Activated naive CD4-positive, alpha-beta T cell (primary cell): Measurements from ENCODE around the gene SMG6.

Experiments used
- DNase-seq, 4 experiments: peaks; one replicate each; lab custom pipeline; 2025; lab: John Stamatoyannopoulos, UW

Gene SMG6

DNA sequence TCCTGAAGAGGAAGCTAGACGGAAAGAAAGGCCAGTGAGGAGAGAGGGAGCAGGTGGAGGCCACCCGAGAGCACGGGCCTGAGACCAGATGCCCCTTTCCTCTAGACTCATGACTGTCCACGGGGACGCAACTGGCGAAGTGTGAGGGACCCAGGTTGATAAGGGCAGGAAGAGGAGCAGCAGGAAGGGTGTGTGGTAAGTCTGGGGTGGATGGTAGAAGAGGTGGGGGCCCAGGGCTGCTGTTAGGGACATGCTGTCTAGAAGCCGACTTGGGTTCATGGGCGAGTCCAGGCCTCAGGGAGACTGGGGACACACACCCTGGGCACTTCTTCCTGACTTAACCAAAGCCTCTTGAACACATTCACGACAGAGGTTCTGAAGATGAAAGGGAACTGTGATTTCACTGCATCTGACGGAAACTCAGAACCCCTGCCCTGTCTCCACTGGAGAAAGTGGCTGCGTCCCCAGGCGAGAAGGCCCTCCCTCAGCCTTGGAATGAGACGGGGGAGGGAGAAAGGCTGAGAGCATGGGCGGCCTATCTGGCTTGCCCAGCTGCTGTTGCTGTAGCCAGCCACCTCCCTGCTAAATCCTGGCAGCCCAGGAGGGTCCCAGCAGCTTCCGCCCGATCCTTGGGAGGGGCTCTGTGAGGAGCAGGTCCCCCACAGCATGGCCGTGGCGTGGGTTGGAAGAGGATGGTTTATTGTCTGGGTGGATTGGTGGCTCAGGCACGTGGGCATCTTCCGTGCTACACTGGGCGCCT, 242.7 kb downstream of the SMG6 start:
- no peak for DNase-seq

DNA sequence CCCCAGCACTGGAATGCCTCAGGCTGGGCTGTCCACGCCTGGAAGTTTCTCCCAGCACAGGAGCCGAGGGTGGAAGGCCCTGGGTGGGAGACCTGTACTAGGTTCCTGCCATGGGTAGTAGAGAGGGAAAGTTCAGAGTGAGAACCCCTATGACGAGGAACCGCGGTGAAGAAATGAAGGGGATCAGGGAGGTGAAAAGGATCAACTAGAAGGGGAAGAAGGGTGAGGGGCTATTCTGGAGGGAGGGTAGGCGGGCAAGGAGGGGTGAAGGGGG, 243.3 kb downstream of the SMG6 start:
- DNase-seq, result no peak

GRCh38 chr17:2059547-2060384, 243.8 kb downstream of the SMG6 start:
- DNase-seq, result no peak

DNA sequence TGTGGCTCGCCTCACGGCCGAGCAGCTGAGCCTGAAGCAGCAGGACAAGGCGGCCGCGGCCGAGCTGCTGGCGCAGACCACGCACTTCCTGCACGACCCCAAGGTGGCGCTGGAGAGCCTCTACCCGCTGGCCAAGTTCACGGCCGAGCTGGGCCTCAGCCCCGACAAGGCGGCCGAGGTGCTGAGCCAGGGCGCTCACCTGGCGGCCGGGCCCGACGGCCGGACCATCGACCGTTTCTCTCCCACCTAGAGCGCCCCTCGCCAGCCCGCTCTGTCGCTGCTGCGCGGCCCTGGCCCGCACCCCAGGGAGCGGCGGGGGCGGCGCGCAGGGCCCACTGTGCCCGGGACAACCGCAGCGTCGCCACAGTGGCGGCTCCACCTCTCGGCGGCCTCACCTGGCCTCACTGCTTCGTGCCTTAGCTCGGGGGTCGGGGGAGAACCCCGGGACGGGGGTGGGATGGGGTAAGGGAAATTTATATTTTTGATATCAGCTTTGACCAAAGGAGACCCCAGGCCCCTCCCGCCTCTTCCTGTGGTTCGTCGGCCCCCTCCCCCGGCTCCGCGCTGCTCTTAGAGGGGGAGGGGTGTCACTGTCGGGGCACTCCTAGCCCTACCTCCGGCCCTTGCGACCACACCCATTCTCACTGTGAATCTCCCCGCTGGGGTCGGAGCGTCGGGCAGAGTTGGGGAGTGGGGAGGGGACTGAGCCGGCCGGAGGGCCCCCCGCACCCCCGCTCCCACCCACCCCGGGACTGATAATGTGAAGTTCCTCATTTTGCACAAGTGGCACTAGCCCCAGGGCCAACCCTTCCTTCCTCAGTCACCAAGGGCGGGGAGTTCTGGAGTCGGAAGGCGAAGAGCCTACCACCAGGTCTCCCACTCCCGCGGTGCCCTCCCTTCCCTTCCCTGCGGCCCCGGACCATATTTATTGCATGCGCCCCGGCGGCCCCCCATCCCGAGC, 244.7 kb downstream of the SMG6 start:
- peak; percentile 16 to 47 (median 32) for DNase-seq

DNA sequence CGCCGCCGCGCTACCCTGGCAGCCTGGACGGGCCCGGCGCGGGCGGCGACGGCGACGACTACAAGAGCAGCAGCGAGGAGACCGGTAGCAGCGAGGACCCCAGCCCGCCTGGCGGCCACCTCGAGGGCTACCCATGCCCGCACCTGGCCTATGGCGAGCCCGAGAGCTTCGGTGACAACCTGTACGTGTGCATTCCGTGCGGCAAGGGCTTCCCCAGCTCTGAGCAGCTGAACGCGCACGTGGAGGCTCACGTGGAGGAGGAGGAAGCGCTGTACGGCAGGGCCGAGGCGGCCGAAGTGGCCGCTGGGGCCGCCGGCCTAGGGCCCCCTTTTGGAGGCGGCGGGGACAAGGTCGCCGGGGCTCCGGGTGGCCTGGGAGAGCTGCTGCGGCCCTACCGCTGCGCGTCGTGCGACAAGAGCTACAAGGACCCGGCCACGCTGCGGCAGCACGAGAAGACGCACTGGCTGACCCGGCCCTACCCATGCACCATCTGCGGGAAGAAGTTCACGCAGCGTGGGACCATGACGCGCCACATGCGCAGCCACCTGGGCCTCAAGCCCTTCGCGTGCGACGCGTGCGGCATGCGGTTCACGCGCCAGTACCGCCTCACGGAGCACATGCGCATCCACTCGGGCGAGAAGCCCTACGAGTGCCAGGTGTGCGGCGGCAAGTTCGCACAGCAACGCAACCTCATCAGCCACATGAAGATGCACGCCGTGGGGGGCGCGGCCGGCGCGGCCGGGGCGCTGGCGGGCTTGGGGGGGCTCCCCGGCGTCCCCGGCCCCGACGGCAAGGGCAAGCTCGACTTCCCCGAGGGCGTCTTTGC, 245.6 kb downstream of the SMG6 start:
- DNase-seq, result no peak

DNA sequence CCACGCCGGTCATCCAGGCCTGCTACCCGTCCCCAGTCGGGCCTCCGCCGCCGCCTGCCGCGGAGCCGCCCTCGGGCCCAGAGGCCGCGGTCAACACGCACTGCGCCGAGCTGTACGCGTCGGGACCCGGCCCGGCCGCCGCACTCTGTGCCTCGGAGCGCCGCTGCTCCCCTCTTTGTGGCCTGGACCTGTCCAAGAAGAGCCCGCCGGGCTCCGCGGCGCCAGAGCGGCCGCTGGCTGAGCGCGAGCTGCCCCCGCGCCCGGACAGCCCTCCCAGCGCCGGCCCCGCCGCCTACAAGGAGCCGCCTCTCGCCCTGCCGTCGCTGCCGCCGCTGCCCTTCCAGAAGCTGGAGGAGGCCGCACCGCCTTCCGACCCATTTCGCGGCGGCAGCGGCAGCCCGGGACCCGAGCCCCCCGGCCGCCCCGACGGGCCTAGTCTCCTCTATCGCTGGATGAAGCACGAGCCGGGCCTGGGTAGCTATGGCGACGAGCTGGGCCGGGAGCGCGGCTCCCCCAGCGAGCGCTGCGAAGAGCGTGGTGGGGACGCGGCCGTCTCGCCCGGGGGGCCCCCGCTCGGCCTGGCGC, 246.3 kb downstream of the SMG6 start:
- no peak for DNase-seq

- peak in 2 of 4 experiments; percentile 29 to 46 for DNase-seq
Measured at GRCh38 chr17:2056206-2057174, 247.1 kb downstream of the SMG6 start.

DNA sequence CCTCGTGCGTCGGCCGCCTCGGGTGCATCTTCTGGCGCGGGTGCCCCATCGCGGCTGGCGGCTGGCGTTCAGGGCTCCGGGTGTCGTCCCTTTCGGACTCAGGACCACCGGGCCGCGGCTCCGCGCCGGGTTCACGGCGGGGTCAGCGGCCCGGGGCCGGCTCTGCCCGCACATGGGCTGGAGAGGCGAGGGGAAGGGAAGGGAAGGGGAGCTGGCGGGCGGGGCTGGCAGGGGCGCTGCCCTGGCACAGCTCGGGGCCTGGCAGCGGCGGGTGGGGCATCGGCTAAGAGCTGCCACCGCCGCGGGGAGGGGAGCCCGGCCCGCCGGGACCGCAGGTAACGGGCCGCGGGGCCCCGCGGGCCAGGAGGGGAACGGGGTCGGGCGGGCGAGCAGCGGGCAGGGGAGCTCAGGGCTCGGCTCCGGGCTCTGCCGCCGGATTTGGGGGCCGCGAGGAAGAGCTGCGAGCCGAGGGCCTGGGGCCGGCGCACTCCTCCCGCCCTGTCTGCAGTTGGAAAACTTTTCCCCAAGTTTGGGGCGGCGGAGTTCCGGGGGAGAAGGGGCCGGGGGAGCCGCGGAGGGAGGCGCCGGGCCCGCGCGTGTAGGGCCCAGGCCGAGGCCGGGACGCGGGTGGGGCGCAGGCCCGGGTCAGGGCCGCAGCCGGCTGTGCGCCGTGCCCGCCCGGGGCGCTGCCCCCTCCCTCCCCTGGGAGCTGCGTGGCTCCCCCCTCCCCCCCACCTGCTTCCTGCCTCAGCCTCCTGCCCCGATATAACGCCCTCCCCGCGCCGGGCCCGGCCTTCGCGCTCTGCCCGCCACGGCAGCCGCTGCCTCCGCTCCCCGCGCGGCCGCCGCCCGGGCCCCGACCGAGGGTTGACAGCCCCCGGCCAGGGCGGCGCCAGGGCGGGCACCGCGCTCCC, 248.0 kb downstream of the SMG6 start:
- peak in 1 of 4 experiments; percentile 25 for DNase-seq

- peak; percentile 54 to 71 (median 62) for DNase-seq
Measured at GRCh38 chr17:2054512-2055291, 248.9 kb downstream of the SMG6 start, which contains the start of gene HIC1. HIC1 (plus strand) TSS chr17:2055103; CDS start chr17:2056691, 1,588 bp downstream.

DNA sequence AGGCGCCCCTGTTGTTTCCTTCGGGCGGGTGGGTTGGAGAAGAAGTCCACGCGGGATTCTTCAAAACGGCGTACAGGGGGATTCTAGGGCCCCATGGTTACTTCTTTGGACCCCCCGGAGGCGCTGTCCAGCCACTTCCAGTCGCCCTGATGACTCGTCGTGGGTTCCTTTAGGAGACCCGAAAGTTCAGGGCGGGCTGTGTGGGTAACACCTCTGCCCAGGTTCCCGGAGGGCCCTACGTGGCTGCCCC, 249.4 kb downstream of the SMG6 start:
- DNase-seq, result peak in 1 of 4 experiments; percentile 33

GRCh38 chr17:2053380-2054261, 250.0 kb downstream of the SMG6 start:
- peak; percentile 53 to 72 (median 62) for DNase-seq

GRCh38 chr17:2051933-2052559, 251.5 kb downstream of the SMG6 start:
- no peak for DNase-seq

DNA sequence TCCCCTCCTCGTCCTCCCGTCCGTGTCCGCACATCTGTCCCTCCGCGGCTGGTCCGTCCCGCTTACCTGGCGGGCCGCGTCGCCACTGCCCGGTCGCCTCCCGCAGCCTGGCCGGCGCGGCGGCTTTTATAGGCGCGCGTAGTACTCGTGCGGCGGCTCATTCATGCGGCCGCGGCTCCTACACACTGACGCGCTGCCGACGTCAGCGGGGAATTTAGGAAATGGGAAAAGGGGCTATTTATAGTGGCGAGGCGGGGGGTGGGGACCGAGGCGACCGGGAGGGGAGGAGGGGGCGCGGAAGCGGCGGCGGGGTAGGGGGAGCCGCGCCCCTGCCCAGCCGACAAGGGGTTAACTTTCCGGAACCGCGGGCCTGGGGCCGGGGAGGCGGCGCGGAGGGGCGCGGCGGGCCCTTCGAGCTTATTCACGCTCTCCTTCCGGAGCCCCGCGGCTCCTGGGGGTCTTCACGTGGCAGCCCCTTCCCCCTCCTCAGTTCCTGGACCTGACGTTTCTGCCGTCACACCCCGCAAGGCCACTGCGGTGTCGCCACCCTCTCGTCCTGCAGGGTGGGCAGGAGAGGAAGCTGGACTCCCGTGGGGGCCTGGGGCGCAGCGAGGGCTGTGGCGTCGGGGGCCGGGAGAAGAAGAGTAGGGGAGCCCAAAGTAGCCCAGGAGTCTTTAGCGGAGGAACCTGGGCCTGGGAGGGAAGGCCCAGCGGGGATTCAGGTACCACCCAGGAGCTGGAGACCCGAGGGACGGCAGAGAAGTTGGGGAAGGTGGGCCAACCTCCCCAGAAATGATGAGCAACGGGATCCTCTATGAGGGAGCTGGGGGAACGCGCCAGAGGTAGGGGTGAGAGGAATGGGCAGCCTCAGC, 252.3 kb downstream of the SMG6 start:
- DNase-seq, result no peak

GRCh38 chr17:2050300-2051060, 253.1 kb downstream of the SMG6 start:
- peak in 3 of 4 experiments; percentile 50 to 66 (median 54) for DNase-seq
